Measurements from ENCODE around the gene RPGRIP1.
A peak's percentile ranks its signal among the peaks of the same experiment; 100 is the strongest.
"Not testable (repeated sequence)": the region's sequence is repeated elsewhere in the genome, so short reads cannot be mapped to it uniquely, and the experiment has no call there.

RPGRIP1 gene

DNA sequence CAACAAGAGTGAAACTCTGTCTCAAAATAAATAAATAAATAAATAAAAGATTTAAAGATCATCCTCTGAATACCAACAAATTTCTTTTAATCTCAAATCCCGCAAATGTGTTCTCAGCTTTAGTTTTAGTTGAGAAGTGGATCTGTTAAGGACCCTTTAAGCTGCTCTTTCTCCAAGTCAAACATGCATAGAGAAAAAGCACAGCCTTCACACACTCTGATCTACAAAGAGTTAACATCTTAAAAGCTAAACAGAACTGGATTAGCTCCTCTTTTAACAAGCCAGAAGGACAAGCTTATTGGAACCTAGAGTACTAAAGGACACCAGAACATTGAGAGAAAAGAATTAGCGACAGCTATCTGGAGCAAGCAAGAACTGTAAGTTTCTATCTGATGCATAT lies at the start of gene RPGRIP1:
RPGRIP1 (plus strand) TSS at position 301 of the 400 bp plus-strand sequence. CDS start 7,894 bp downstream, outside the sequence.
- DNase-seq, result no peak

DNA sequence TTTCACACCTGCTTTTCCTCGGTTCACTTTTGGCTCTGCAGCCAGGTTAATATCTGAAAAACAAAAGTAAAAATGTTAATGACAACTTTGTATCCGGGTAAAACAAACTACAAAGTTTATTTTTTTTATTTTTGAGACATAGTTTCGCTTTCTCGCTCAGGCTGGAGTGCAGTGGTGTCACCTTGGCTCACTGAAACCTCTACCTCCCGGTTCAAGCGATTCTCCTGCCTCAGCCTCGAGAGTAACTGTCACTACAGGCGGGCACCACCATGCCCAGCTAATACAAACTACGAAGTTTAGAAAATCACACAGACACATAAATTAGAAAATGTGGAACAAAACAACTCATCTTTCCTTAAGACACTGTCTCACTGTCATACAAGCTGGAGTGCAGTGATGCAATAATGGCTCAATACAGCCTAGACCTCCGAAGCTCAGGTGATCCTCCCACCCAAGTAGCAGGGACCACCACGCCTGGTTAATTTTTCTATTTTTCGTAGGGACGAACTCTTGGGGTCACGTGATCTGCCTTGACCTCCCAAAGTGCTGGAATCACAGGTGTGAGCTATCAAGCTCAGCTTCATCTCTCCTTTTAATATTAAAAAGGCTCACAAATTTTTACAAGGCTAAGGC lies 48.7 kb upstream of the RPGRIP1 start:
- no peak for DNase-seq

- no peak for DNase-seq
Observed at GRCh38 chr14:21233457-21234076, 46.3 kb upstream of the RPGRIP1 start.

- DNase-seq, result no peak
Observed at GRCh38 chr14:21234112-21234511, 45.8 kb upstream of the RPGRIP1 start.

DNA sequence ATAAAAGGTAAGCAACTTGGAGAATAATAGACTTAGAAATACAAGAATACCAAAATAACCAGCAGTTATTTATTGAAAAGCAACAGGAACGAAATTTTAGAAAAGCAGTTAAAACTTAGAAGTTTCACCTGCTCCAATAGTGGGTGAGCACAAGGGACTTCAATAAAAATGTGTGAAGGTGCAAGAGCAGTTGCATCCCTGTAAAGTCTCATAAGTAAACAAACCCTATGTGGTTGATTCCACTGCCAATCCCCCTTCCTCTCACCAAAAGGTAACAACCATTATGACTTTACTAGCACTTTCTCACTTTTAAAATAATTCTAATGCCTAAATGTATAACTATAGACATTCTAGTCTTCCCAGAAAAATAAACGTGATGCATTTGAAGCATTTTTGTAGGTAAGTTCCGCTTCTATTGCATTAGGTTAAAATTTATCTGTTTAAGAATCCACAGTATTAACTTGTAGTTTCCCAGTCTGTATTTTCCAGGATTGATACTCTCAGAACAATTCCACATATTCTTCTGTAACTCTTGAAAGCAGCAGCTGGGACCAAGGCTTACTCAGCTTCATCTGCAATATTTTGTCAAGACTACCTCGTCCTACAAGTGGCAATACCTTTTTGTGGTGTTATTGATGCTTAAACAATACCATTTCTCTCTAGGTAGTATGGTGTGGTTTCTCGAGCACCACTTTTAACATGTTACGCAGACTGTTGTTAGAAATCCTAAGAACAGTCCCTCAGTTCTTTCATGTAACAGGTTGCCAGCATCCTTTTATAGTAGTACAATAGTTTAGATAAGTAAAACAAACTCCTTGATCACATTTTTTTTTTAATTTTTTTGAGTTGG lies 42.7 kb upstream of the RPGRIP1 start:
- no peak for DNase-seq

DNA sequence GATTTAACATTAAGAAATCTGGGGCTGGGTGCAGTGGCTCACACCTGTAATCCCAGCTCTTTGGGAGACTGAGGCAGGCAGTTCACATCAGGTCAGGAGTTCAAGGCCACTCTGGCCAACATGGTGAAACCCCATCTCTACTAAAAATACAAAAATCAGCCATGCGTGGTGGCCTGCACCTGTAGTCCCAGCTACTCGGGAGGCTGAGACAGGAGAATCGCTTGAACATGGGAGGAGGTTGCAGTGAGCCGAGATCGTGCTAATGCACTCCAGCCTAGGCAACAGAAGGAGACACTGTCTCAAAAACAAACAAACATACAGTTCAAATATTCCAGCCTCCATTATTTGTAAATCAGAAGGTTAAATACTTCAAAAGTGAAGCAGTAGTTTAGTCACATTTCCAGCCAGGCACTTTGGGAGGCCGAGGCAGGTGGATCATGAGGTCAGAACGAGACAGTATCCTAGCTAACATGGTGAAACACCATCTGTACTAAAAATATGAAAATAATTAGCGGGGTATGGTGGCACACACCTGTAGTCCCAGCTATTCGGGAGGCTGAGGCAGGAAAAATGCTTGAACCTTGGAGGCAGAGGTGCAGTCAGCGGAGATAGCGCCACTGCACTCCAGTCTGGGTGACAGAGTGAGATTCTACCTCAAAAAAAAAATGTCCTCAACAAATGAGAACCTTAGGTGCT lies 40.9 kb upstream of the RPGRIP1 start:
- DNase-seq, result no peak

DNA sequence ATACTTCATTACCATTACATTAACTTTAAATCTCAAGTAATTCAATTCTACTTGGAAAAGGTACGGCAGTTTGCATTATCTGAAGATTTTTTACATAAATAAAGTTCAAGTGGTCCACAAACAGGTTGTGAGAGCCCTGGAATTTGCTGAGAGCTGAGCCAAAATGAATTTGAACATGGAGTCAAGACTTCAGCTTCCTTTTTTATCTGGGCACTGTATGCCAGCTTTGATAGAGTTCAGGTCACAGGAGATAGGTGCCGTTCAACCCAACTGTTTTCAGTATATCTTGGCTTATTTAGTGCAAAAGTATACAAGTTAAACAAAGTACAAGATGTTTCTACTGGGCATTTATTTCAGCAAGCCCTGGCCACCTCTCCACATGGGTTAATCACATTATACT lies 39.5 kb upstream of the RPGRIP1 start:
- no peak for DNase-seq

- DNase-seq, result no peak
Observed at GRCh38 chr14:21241218-21241819, 38.6 kb upstream of the RPGRIP1 start.

GRCh38 chr14:21244544-21244943 lies 35.3 kb upstream of the RPGRIP1 start:
- peak; percentile 77 for DNase-seq

DNA sequence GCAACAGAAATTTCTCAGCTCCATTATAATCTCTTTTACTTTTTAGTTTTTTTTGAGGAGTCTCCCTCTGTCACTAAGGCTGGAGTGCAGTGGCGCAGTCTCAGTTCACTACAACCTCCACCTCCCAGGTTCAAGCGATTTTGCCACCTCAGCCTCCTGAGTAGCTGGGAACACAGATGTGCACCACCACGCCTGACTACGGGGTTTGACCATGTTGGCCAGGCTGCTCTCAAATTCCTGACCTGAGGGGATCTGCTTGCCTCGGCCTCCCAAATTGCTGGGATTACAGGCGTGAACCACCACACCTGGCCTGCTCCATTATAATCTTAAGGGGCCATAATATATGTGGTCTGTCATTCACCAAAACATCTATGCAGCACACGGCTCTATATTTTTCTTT lies 34.1 kb upstream of the RPGRIP1 start:
- DNase-seq, result no peak

- no peak for DNase-seq
Observed at GRCh38 chr14:21248338-21248737, 31.5 kb upstream of the RPGRIP1 start.

DNA sequence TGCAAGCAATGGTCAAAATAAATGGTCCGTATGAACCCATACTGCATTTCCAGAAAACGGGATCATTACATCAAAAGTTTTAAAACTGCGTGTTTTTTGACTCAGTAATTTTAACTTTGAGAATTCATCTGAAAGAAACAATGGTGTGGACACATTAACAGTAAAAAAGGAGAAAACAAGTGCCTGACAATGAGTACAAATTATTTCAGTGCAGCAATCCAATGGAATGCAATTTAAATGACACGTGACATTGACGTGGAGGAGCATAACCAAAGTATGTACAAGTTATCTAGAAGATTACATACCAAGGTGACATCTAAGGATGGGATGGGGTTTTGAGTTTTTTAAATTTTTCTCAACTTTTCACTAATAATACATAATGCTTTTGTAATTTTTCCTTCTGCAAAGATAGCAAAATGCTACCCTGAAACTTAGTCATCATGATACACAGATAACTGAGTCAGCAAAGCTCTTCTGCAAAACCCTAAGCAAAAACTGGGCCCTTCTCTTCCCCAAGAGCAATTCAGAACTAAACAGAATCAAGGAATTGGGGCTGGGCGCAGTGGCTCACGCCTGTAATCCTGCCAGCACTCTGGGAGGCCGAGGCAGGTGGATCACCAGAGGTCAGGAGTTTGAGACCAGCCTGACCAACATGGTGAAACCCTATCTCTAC lies 31.0 kb upstream of the RPGRIP1 start:
- DNase-seq, result no peak

DNA sequence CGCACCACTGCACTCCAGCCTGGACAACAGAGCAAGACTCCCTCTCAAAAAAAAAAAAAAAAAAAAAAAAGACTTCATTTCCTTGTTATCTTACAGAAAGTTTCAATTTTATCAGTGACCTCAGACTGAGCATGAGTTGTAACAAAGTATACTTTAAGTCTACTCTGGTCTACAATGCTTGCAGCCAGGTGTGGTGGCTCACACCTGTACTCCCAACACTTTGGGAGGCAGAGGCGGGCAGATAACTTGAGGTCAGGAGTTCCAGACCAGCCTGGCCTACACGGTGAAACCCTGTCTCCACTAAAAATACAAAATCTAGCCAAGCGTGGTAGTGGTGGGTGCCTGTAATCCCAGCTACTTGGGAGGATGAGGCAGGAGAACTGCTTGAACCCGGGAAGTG lies 28.7 kb upstream of the RPGRIP1 start:
- no peak for DNase-seq

DNA sequence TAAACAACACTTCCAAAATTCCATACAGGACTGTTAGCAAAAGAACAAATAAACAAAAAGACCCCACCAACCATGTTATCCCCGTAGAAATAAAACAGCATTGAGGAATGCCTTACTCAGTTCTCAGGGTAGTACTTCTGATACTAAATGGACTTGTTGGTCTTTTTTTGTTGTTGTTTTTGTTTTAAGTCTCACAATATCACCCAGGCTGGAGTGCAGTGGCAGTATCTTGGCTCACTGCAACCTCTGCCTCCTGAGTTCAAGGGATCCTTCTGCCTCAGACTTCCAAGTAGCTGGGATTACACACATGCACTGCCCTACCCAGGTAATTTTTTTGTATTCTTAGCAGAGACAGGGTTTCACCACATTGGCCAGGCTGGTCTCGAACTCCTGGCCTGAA lies 27.7 kb upstream of the RPGRIP1 start:
- DNase-seq, result no peak

DNA sequence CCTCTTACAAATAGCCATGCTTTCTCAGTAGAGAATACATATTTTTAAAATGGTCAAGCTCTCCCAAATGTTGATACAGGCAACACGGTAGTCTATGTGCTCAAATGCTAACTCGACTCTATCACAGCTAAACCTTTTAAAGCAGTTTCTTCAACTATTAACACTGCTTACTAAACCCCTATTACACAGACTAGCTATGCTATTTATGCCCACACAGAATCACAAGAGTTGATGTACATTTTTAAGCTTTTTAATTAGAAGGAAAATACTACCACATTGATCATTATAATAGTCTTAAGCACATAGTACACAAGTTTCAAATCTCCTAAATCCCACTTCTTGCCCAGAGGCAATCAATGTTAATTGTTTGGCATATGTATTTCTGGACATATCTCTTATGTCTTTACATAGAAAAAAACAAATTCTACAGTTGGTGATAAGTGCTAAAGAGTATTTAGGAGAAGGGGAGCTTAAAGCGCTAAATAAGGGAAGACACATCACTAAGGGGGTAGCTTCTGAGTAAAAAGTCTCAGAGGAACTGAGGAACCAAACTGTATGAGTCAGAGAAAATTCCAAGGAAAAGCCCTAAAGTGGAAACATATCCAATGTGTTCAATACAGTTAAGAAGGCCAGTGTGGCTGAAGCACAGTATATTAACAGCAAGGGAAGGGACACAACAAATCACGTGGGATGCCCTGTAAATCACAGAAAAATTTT lies 24.3 kb upstream of the RPGRIP1 start:
- no peak for DNase-seq

GRCh38 chr14:21256102-21256447 lies 23.8 kb upstream of the RPGRIP1 start:
- not testable (repeated sequence) for DNase-seq

DNA sequence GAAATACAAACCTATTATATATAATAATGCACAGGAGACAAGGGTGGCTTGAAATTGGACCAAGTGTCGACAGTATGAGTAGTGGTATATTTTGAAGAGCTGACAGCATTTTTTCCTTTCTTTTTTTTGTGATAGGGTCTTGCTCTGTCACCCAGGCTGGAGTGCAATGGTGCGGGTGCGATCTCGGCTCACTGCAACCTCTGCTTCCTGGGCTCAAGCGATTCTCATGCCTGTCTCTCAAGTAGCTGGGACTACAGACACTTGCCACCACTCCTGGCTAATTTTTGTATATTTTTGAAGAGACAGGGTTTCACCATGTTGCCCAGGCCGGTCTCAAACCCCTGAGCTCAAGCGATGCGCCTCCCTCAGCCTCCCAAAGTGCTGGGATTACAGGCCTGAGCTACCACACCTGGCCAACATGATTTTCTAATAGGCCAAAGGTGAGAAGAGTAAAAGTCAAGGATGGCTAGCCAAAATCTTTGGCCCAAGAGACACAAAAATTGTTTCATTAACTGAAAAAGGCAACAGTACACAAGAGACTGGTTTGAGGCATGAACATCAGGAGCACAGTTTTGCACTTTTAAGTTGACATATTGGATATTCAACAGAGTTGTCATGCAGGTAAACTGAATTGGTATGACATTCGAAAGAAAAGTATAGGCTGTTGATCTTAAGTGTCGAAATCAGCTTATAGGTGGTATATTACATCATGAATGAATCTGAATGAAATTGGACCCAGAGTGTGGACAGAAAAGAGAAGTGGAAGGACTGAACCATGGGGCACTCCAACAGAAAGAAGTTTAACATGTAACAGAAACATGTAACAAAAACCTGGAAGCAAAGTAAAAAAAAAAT lies 23.1 kb upstream of the RPGRIP1 start:
- peak; percentile 82 for DNase-seq

GRCh38 chr14:21257394-21257909 lies 22.4 kb upstream of the RPGRIP1 start:
- peak; percentile 64 for DNase-seq

- peak; percentile 43 for DNase-seq
Observed at GRCh38 chr14:21258005-21258888, 21.6 kb upstream of the RPGRIP1 start.
